Measurements from ENCODE around the gene CCR9. TPM values are rescaled to one million over a fixed set of nuclear protein-coding genes. Genes with fewer than 3 reads are reported as not detected.

Gene CCR9
- total RNA-seq, 2 experiments from 2014 or later = 0.32 TPM; not detected in 1

- TF ChIP-seq CTCF (conservative IDR thresholded peaks at IDR 0.05; ENCODE audit: low read length) (peak; percentile 66), EZH2phosphoT487 (IDR thresholded peaks at IDR 0.05; ENCODE audit: borderline replicate concordance, low read depth, low read length) (no peak)
- Histone ChIP-seq H3K9me3 (ENCODE audit: low read length) (no peaks in the 10 kb centered on the region), H3K79me2 (ENCODE audit: insufficient read depth, low read depth, low read length) (no peaks in the 10 kb centered on the region), H3K9me2 (ENCODE audit: insufficient read depth, low read length) (no peaks in the 10 kb centered on the region), H2AFZ (ENCODE audit: low read length) (no peak overlapping the region), H3K27ac (ENCODE audit: low read depth, low read length, poor library complexity, severe bottlenecking) (no peak overlapping the region), H3K4me2 (ENCODE audit: low read length) (no peak overlapping the region), H3K36me3 (ENCODE audit: insufficient read depth, low read length) (no peaks in the 10 kb centered on the region), H4K20me1 (ENCODE audit: insufficient read depth, low read length) (no peaks in the 10 kb centered on the region), H3K4me3 (ENCODE audit: low read depth, low read length, poor library complexity, severe bottlenecking) (no peak overlapping the region), H3K4me1 (ENCODE audit: insufficient read depth, low read length, poor library complexity, severe bottlenecking) (no peaks in the 10 kb centered on the region)
- no TSS peak for BruUV-seq (replicated peaks)
- DNase-seq (ENCODE audit: low spot score) = peak; percentile 24
- intact Hi-C loops (cut with micrococcal nuclease; ENCODE audit: unreplicated experiment) = loop anchor here (5.0 kb wide), 1 partner anchor 65 kb away; the partner anchor contains the start of gene LZTFL1
- ChIA-PET CTCF (ENCODE audit: unreplicated experiment) (no interaction called here), POLR2A (no interaction called here)
These were observed 20.5 kb downstream of the CCR9 start for GRCh38 chr3:45906681-45907407.

GRCh38 chr3:45907769-45908705, 21.7 kb downstream of the CCR9 start:
- no peaks in the 10 kb centered on the region for H4K20me1 ChIP-seq (ENCODE audit: insufficient read depth, low read length)
- H3K27ac ChIP-seq (ENCODE audit: low read depth, low read length, poor library complexity, severe bottlenecking) = no peak overlapping the region
- no peak overlapping the region for H3K4me2 ChIP-seq (ENCODE audit: low read length)
- H3K4me3 ChIP-seq (ENCODE audit: low read depth, low read length, poor library complexity, severe bottlenecking) = no peak overlapping the region
- ChIA-PET CTCF (ENCODE audit: unreplicated experiment) (interaction anchor here (0.7 kb wide), 1 partner anchor 171 kb away, joined by 3 read pairs; no protein-coding TSS in a partner anchor), POLR2A (interaction anchor here (1.6 kb wide), 1 partner anchor 15 kb away, joined by 3 read pairs; no protein-coding TSS in a partner anchor)
- DNase-seq (ENCODE audit: low spot score) = no peak
- no peaks in the 10 kb centered on the region for H3K79me2 ChIP-seq (ENCODE audit: insufficient read depth, low read depth, low read length)
- TF ChIP-seq EZH2phosphoT487 (IDR thresholded peaks at IDR 0.05; ENCODE audit: borderline replicate concordance, low read depth, low read length) (no peak), CTCF (conservative IDR thresholded peaks at IDR 0.05; ENCODE audit: low read length) (no peak)
- intact Hi-C loops (cut with micrococcal nuclease; ENCODE audit: unreplicated experiment) = loop anchor here (5.0 kb wide), 1 partner anchor 66 kb away; the partner anchor contains the start of gene LZTFL1
- H3K4me1 ChIP-seq (ENCODE audit: insufficient read depth, low read length, poor library complexity, severe bottlenecking) = no peaks in the 10 kb centered on the region
- no peaks in the 10 kb centered on the region for H3K9me2 ChIP-seq (ENCODE audit: insufficient read depth, low read length)
- no peak overlapping the region for H2AFZ ChIP-seq (ENCODE audit: low read length)
- H3K36me3 ChIP-seq (ENCODE audit: insufficient read depth, low read length) = no peaks in the 10 kb centered on the region
- no TSS peak for BruUV-seq (replicated peaks)
- no peaks in the 10 kb centered on the region for H3K9me3 ChIP-seq (ENCODE audit: low read length)

Measured in OCI-LY7 (cell line).